Liver (tissue), 9 donors: ENCODE results near the gene LTA4H. TPM values are rescaled to one million over a fixed set of nuclear protein-coding genes. Genes with fewer than 3 reads are reported as not detected.

Experiments
- DNase-seq: peaks from one replicate; pipeline ENCODE4 v3.0.0-alpha.2; 2017; ENCODE audit warnings: low spot score
- H3K27ac ChIP-seq, 2 donors: one replicate each; pipeline ENCODE4 v1.7.0; 2013; ENCODE audit warnings: inconsistent platforms in 2 of 2, low read length in 2 of 2, control low read depth in 1 of 2, low read depth in 1 of 2, mild to moderate bottlenecking in 1 of 2
- H3K27me3 ChIP-seq, 4 donors: one replicate each; pipeline versions ENCODE4 v1.6.1 to v1.7.0; 2013; ENCODE audit warnings: low read length in 3 of 4, inconsistent platforms in 1 of 4, mild to moderate bottlenecking in 1 of 4, moderate library complexity in 1 of 4; ENCODE audit not compliant: control insufficient read depth in 4 of 4, insufficient read depth in 4 of 4
- H3K36me3 ChIP-seq, 4 donors: one replicate each; pipeline versions ENCODE4 v1.6.1 to v1.7.0; 2013; ENCODE audit warnings: low read length in 3 of 4, mild to moderate bottlenecking in 3 of 4, low read depth in 1 of 4, moderate library complexity in 1 of 4; ENCODE audit not compliant: control insufficient read depth in 4 of 4, insufficient read depth in 3 of 4
- H3K4me1 ChIP-seq, 4 donors: one replicate each; pipeline versions ENCODE4 v1.6.1 to v1.7.0; 2013; ENCODE audit warnings: low read length in 3 of 4, mild to moderate bottlenecking in 3 of 4, moderate library complexity in 1 of 4; ENCODE audit not compliant: control insufficient read depth in 4 of 4, insufficient read depth in 4 of 4
- H3K4me3 ChIP-seq, 3 donors: one replicate each; pipeline versions ENCODE4 v1.6.1 to v1.7.0; 2013; ENCODE audit warnings: low read length in 3 of 3, control low read depth in 1 of 3, low read depth in 1 of 3, mild to moderate bottlenecking in 1 of 3
- H3K9ac ChIP-seq, 2 donors: one replicate each; pipeline ENCODE4 v1.7.0; 2013; ENCODE audit warnings: low read length in 2 of 2, mild to moderate bottlenecking in 2 of 2, moderate library complexity in 2 of 2, control low read depth in 1 of 2, low read depth in 1 of 2
- H3K9me3 ChIP-seq, 4 donors: one replicate each; pipeline versions ENCODE4 v1.6.1 to v1.7.0; 2013; ENCODE audit warnings: low read length in 3 of 4; ENCODE audit not compliant: control insufficient read depth in 4 of 4
- ATF3 ChIP-seq: IDR thresholded peaks from 2 replicates; pipeline ENCODE4 v1.6.1; 2016; ENCODE audit warnings: antibody characterized with exemption
- CTCF ChIP-seq: fragments of 150-350 bp; IDR thresholded peaks from 2 replicates; pipeline ENCODE4 v1.5.1; 2017; ENCODE audit warnings: improper control_type of control experiment, low read depth, low read length; ENCODE audit not compliant: missing input control
- EGR1 ChIP-seq, 2 donors: IDR thresholded peaks; 2 replicates each; pipeline ENCODE4 v1.6.1; 2016 to 2018; ENCODE audit warnings: antibody characterized with exemption in 2 of 2, low read depth in 2 of 2
- FOXA1 ChIP-seq: IDR thresholded peaks from 2 replicates; pipeline ENCODE4 v1.6.1; 2016; ENCODE audit warnings: antibody characterized with exemption
- FOXA2 ChIP-seq: IDR thresholded peaks from 2 replicates; pipeline ENCODE4 v1.6.1; 2016; ENCODE audit warnings: antibody characterized with exemption
- GABPA ChIP-seq, 2 donors: IDR thresholded peaks in 1 of 2; conservative IDR thresholded peaks in 1 of 2; 2 replicates each; pipeline ENCODE4 v1.6.1; 2016; ENCODE audit warnings: antibody characterized with exemption in 2 of 2, mild to moderate bottlenecking in 1 of 2, moderate library complexity in 1 of 2
- HNF4A ChIP-seq, 2 donors: conservative IDR thresholded peaks; 2 replicates each; pipeline ENCODE4 v1.6.1; 2016; ENCODE audit warnings: antibody characterized with exemption in 2 of 2, mild to moderate bottlenecking in 2 of 2
- HNF4G ChIP-seq: IDR thresholded peaks from 2 replicates; pipeline ENCODE4 v1.6.1; 2016; ENCODE audit warnings: antibody characterized with exemption
- JUND ChIP-seq, 2 donors: IDR thresholded peaks; 2 replicates each; pipeline ENCODE4 v1.6.1; 2016; ENCODE audit warnings: antibody characterized with exemption in 2 of 2
- NR2F2 ChIP-seq: IDR thresholded peaks from 2 replicates; pipeline ENCODE4 v1.6.1; 2016; ENCODE audit warnings: antibody characterized with exemption
- RAD21 ChIP-seq, 2 donors: IDR thresholded peaks; 2 replicates each; pipeline ENCODE4 v1.6.1; 2016; ENCODE audit warnings: antibody characterized with exemption in 2 of 2, mild to moderate bottlenecking in 2 of 2
- TAF1 ChIP-seq: conservative IDR thresholded peaks from 2 replicates; pipeline ENCODE4 v1.6.1; 2016; ENCODE audit warnings: antibody characterized with exemption, mild to moderate bottlenecking
- YY1 ChIP-seq: IDR thresholded peaks from 2 replicates; pipeline ENCODE4 v1.6.1; 2016; ENCODE audit warnings: antibody characterized with exemption, mild to moderate bottlenecking
- ZBTB33 ChIP-seq: IDR thresholded peaks from 2 replicates; pipeline ENCODE4 v1.6.1; 2016; ENCODE audit warnings: antibody characterized with exemption
- WGBS: extraction: QIAGEN DNeasy Blood & Tissue Kit; methylation state at CpG from one replicate; pipeline ENCODE4 v1.1.7; 2013; 5-methylcytosine and 5-hydroxymethylcytosine counted together
- polyA plus RNA-seq, 2 donors: library from polyadenylated mRNA; stranded (reverse) in 1 of 2; unstranded in 1 of 2; fragments of 200-250 nt in 1 of 2; fragments of >200 nt in 1 of 2; fragmentation: Nextera tagmentation in 1 of 2; extraction: Ambion mirVana in 1 of 2; gene quantifications; one replicate each; pipeline versions ENCODE4 v1.2.1 to v1.2.3, GENCODE V29; 2013 to 2015
- total RNA-seq, 2 donors: library from RNA; depleted of rRNA; stranded (reverse); fragments of >200 nt; gene quantifications; one replicate each; pipeline ENCODE4 v1.2.3, GENCODE V29; 2014
- TF ChIP-seq, protein P1 (sequence below): IDR thresholded peaks from 2 replicates; pipeline ENCODE4 v1.6.1; 2016; ENCODE audit warnings: antibody characterized with exemption, mild to moderate bottlenecking
- donor health status: healthy.
- donor health status: healthy.
- donor health status: healthy.
- donor health status: healthy.
- donor health status: healthy.

The LTA4H gene
- total and polyA plus RNA-seq, 4 donors = 16.6 to 34.5 (median 20.9) TPM

- no peak for DNase-seq
- Histone ChIP-seq H3K27ac (no peak overlapping the region), H3K4me3 (no peak overlapping the region), H3K36me3 (peaks cover 0 to 61% (median 35%) of the 10 kb centered on the region in 4 donors), H3K9ac (no peak overlapping the region), H3K27me3 (no peaks in the 10 kb centered on the region), H3K4me1 (peaks cover 0 to 3% (median 2%) of the 10 kb centered on the region in 4 donors), H3K9me3 (no peaks in the 10 kb centered on the region)
- no peak for TF ChIP-seq ZBTB33
- no peak for TF ChIP-seq GABPA (IDR thresholded peaks at IDR 0.05 in 1 of 2, conservative IDR thresholded peaks at IDR 0.05 in 1 of 2)
- TF ChIP-seq CTCF = no peak
- no peak for TF ChIP-seq ATF3
- TF ChIP-seq HNF4A (conservative IDR thresholded peaks at IDR 0.05) = no peak
- no peak for TF ChIP-seq FOXA1
- TF ChIP-seq NR2F2 = no peak
- TF ChIP-seq JUND (IDR thresholded peaks at IDR 0.05) = no peak
- no peak for TF ChIP-seq RAD21 (IDR thresholded peaks at IDR 0.05)
- TF ChIP-seq HNF4G = no peak
- no peak for TF ChIP-seq EGR1 (IDR thresholded peaks at IDR 0.05; ENCODE audit: low read depth in 2 of 2)
- TF ChIP-seq FOXA2 = no peak
- TF ChIP-seq YY1 = no peak
- TF ChIP-seq, protein P1, sequence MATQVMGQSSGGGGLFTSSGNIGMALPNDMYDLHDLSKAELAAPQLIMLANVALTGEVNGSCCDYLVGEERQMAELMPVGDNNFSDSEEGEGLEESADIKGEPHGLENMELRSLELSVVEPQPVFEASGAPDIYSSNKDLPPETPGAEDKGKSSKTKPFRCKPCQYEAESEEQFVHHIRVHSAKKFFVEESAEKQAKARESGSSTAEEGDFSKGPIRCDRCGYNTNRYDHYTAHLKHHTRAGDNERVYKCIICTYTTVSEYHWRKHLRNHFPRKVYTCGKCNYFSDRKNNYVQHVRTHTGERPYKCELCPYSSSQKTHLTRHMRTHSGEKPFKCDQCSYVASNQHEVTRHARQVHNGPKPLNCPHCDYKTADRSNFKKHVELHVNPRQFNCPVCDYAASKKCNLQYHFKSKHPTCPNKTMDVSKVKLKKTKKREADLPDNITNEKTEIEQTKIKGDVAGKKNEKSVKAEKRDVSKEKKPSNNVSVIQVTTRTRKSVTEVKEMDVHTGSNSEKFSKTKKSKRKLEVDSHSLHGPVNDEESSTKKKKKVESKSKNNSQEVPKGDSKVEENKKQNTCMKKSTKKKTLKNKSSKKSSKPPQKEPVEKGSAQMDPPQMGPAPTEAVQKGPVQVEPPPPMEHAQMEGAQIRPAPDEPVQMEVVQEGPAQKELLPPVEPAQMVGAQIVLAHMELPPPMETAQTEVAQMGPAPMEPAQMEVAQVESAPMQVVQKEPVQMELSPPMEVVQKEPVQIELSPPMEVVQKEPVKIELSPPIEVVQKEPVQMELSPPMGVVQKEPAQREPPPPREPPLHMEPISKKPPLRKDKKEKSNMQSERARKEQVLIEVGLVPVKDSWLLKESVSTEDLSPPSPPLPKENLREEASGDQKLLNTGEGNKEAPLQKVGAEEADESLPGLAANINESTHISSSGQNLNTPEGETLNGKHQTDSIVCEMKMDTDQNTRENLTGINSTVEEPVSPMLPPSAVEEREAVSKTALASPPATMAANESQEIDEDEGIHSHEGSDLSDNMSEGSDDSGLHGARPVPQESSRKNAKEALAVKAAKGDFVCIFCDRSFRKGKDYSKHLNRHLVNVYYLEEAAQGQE = no peak
- 90% methylated on average over 7 of the region's 7 CpGs for WGBS
Measured at GRCh38 chr12:95990136-95990535, 45.3 kb downstream of the LTA4H start.

DNA sequence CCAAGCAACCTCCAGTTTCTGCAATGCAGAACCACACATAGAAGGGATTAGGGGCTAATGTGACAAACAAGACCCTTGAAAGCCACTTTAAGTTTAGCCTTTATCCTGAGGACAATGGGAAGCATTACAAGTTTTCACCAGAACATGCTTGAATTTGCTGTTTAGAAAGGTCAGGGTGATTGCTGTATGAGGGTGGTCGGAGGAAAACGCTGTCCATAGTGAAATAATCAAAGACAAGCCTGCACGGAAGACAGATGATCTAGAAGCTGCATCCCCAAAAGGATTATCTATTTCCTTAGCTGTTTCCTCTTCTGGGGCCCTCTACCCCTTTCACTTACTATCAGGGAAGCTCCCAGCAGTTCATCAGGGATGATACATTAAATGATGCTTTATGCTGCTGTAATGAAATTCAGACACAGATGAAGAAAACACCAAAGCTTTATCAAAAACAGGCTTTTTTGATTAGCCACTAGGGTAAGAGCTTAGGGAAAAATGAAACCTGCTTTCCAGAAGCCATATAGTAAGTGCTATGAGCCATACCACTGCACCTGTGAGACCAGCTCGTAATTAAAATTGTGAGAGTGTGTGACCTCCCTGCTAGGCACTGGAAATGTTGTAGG, 45.8 kb downstream of the LTA4H start:
- Histone ChIP-seq H3K36me3 (peaks cover 0 to 61% (median 35%) of the 10 kb centered on the region in 4 donors), H3K9me3 (no peaks in the 10 kb centered on the region), H3K9ac (no peak overlapping the region), H3K4me3 (no peak overlapping the region), H3K4me1 (peaks cover 0 to 6% (median 3%) of the 10 kb centered on the region in 4 donors), H3K27ac (no peak overlapping the region), H3K27me3 (no peaks in the 10 kb centered on the region)
- DNase-seq = no peak
- 74% methylated on average over 4 of the region's 4 CpGs for WGBS
- TF ChIP-seq JUND (IDR thresholded peaks at IDR 0.05) = no peak
- no peak for TF ChIP-seq CTCF
- TF ChIP-seq HNF4G = no peak
- peak; percentile 30 for TF ChIP-seq NR2F2
- no peak for TF ChIP-seq TAF1
- TF ChIP-seq YY1 = no peak
- TF ChIP-seq RAD21 (IDR thresholded peaks at IDR 0.05) = no peak
- TF ChIP-seq ZBTB33 = no peak
